Pericardium fibroblast (primary cell): ENCODE measurements around the gene SPANXN3. TPM values are rescaled to one million over a fixed set of nuclear protein-coding genes. Genes with fewer than 3 reads are reported as not detected.

Source experiments
- total RNA-seq: library from RNA; depleted of rRNA; stranded (reverse); fragments of >200 nt; gene quantifications from 2 replicates; pipeline ENCODE4 v1.2.3, GENCODE V29; 2015

SPANXN3 gene, protein sequence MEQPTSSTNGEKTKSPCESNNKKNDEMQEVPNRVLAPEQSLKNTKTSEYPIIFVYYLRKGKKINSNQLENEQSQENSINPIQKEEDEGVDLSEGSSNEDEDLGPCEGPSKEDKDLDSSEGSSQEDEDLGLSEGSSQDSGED
- total RNA-seq: not detected in 2 replicates

GRCh38 chrX:143517375-143517774, at the start of gene SPANXN3:
SPANXN3 (minus strand) TSS chrX:143517475; CDS start chrX:143517391, 84 bp downstream.

Other genes with a start within 250 kb of the SPANXN3 start
- 11.2 and 13.2 TPM in 2 replicates for gene SLITRK4, start 118.6 kb upstream of the SPANXN3 start, total RNA-seq
- gene SPANXN2, start 203.3 kb upstream of the SPANXN3 start, total RNA-seq: not detected in 2 replicates